Measurements from ENCODE around the gene CDKN2A.

GRCh38 chr9:21933281-21933680 is 60.9 kb downstream of the CDKN2A start:
- TF ChIP-seq REST (IDR thresholded peaks at IDR 0.05; ENCODE audit: insufficient read depth in 1 of 2, low read depth in 2 of 2, low read length in 2 of 2), result no peak
- TF ChIP-seq SIN3A (IDR thresholded peaks at IDR 0.05; ENCODE audit: borderline replicate concordance, insufficient read depth, low read length), result no peak

Measured in PFSK-1 (cell line).